H1 (cell line): ENCODE results near the gene BOK. TPM values are rescaled to one million over a fixed set of nuclear protein-coding genes. Genes with fewer than 3 reads are reported as not detected.

ENCODE experiments used
- CTCF ChIA-PET: fragments of 300-600 bp; sonication (Branson Sonifier 250); formaldehyde crosslinking; loops from one replicate; lab custom pipeline; 2021; ENCODE audit not compliant: partially characterized antibody; lab: Charles Lee
- POLR2A ChIA-PET: fragments of 300-600 bp; sonication (Branson Sonifier 250); formaldehyde crosslinking; loops from one replicate; lab custom pipeline; 2021; ENCODE audit warnings: inconsistent platforms; ENCODE audit not compliant: partially characterized antibody; lab: Charles Lee
- DNase-seq, 2 experiments: peaks; one replicate each; pipeline versions ENCODE4 v3.0.0 to v3.0.0-alpha.2; 2010 to 2022; ENCODE audit warnings: low spot score in 2 of 2, low read depth in 1 of 2, mixed read lengths in 1 of 2
- FAIRE-seq: peaks from 2 replicates; lab custom pipeline; 2011; peaks lifted over from hg19 to GRCh38; lab: Jason Lieb, UNC
- H2AFZ ChIP-seq: 2 replicates; pipeline ENCODE4 v1.8.1; 2012; ENCODE audit warnings: low read length, inconsistent platforms
- H2AK5ac ChIP-seq: 2 replicates; pipeline ENCODE4 v1.6.1; 2013; ENCODE audit warnings: low read depth, low read length
- H2BK120ac ChIP-seq: replicated peaks from 2 replicates; pipeline ENCODE3; 2013; ENCODE audit warnings: low read depth, low read length, inconsistent platforms
- H2BK12ac ChIP-seq: 2 replicates; pipeline ENCODE4 v1.6.1; 2013; ENCODE audit warnings: low read depth, low read length
- H2BK15ac ChIP-seq: 2 replicates; pipeline ENCODE4 v1.6.1; 2013; ENCODE audit warnings: low read length
- H2BK20ac ChIP-seq: 2 replicates; pipeline ENCODE4 v1.6.1; 2013; ENCODE audit warnings: low read length
- H2BK5ac ChIP-seq: 2 replicates; pipeline ENCODE4 v1.6.1; 2013; ENCODE audit warnings: low read depth, low read length
- H3K14ac ChIP-seq: 2 replicates; pipeline ENCODE4 v1.6.1; 2013; ENCODE audit warnings: inconsistent platforms; ENCODE audit not compliant: insufficient read length
- H3K18ac ChIP-seq: 2 replicates; pipeline ENCODE4 v1.6.1; 2013; ENCODE audit warnings: low read length; ENCODE audit errors: extremely low read depth
- H3K23ac ChIP-seq: 2 replicates; pipeline ENCODE4 v1.6.1; 2013; ENCODE audit warnings: inconsistent platforms; ENCODE audit not compliant: insufficient read length
- H3K23me2 ChIP-seq: 2 replicates; pipeline ENCODE4 v1.6.1; 2013; ENCODE audit warnings: low read depth, low read length
- H3K27ac ChIP-seq: 2 replicates; pipeline ENCODE4 v1.6.1; 2011; ENCODE audit warnings: low read depth, low read length, inconsistent platforms
- H3K27me3 ChIP-seq, 4 experiments: replicated peaks in 1 of 4; 1 replicate in 1 of 4; 2 replicates in 3 of 4; pipeline versions ENCODE4 v1.6.1 to v1.8.1; 2011 to 2013; ENCODE audit warnings: low read length in 3 of 4, mild to moderate bottlenecking in 3 of 4, inconsistent platforms in 2 of 4, mixed read lengths in 2 of 4, moderate library complexity in 1 of 4; ENCODE audit not compliant: control insufficient read depth in 3 of 4, insufficient read depth in 3 of 4; ENCODE audit errors: extremely low read depth in 1 of 4
- H3K36me3 ChIP-seq, 4 experiments: 2 replicates each; pipeline versions ENCODE4 v1.6.1 to v1.8.1; 2011 to 2013; ENCODE audit warnings: mild to moderate bottlenecking in 4 of 4, low read length in 3 of 4, moderate library complexity in 2 of 4, control low read depth in 1 of 4, inconsistent platforms in 1 of 4; ENCODE audit not compliant: insufficient read depth in 4 of 4, control insufficient read depth in 2 of 4
- H3K4ac ChIP-seq: replicated peaks from 2 replicates; pipeline ENCODE3; 2013; ENCODE audit warnings: low read length, low read depth, mixed read lengths, inconsistent platforms; ENCODE audit not compliant: insufficient read length
- H3K4me1 ChIP-seq, 4 experiments: replicated peaks in 1 of 4; 1 replicate in 1 of 4; 2 replicates in 3 of 4; pipeline versions ENCODE4 v1.6.1 to v1.8.1; 2011 to 2013; ENCODE audit warnings: low read length in 3 of 4, inconsistent platforms in 2 of 4, mixed read lengths in 1 of 4; ENCODE audit not compliant: insufficient read depth in 4 of 4, control insufficient read depth in 3 of 4
- H3K4me2 ChIP-seq, 2 experiments: 2 replicates each; pipeline versions ENCODE4 v1.6.1 to v1.8.1; 2011 to 2013; ENCODE audit warnings: low read depth in 2 of 2, low read length in 2 of 2, control low read depth in 1 of 2, inconsistent platforms in 1 of 2, mild to moderate bottlenecking in 1 of 2; ENCODE audit not compliant: insufficient read depth in 1 of 2
- H3K4me3 ChIP-seq, 4 experiments: fragments of 200-600, 300-600 bp in 1 of 4; sonication (generic), shearing (Covaris generic), sonication (Bioruptor Twin) in 1 of 4; 2 replicates each; pipeline versions ENCODE4 v1.5.1 to v1.8.1; 2011 to 2016; ENCODE audit warnings: low read length in 4 of 4, low read depth in 3 of 4, control low read depth in 2 of 4, inconsistent platforms in 2 of 4, mild to moderate bottlenecking in 2 of 4, mixed read lengths in 1 of 4, moderate library complexity in 1 of 4; ENCODE audit not compliant: insufficient read depth in 2 of 4; ENCODE audit errors: extremely low read depth in 1 of 4
- H3K56ac ChIP-seq: replicated peaks from 2 replicates; pipeline ENCODE3; 2013; ENCODE audit warnings: low read depth, mild to moderate bottlenecking, mixed read lengths, low read length, inconsistent platforms; ENCODE audit not compliant: insufficient read length
- H3K79me1 ChIP-seq: 2 replicates; pipeline ENCODE4 v1.6.1; 2013; ENCODE audit warnings: low read depth, low read length, control low read depth
- H3K79me2 ChIP-seq, 2 experiments: 2 replicates each; pipeline versions ENCODE4 v1.6.1 to v1.8.1; 2012 to 2013; ENCODE audit warnings: low read length in 2 of 2, mild to moderate bottlenecking in 2 of 2, inconsistent platforms in 1 of 2; ENCODE audit not compliant: insufficient read depth in 2 of 2, control insufficient read depth in 1 of 2
- H3K9ac ChIP-seq, 4 experiments: replicated peaks in 1 of 4; 1 replicate in 1 of 4; 2 replicates in 3 of 4; pipeline versions ENCODE4 v1.6.1 to v1.8.1; 2011 to 2013; ENCODE audit warnings: low read depth in 3 of 4, low read length in 3 of 4, control low read depth in 2 of 4, mild to moderate bottlenecking in 2 of 4, moderate library complexity in 2 of 4, inconsistent platforms in 1 of 4; ENCODE audit errors: extremely low read depth in 1 of 4
- H3K9me3 ChIP-seq, 2 experiments: 2 replicates each; pipeline versions ENCODE4 v1.6.1 to v1.8.1; 2012 to 2013; ENCODE audit warnings: mild to moderate bottlenecking in 2 of 2, moderate library complexity in 2 of 2, control low read depth in 1 of 2, inconsistent platforms in 1 of 2, low read depth in 1 of 2, low read length in 1 of 2, mixed read lengths in 1 of 2; ENCODE audit not compliant: insufficient read depth in 2 of 2
- H4K20me1 ChIP-seq, 2 experiments: replicated peaks in 1 of 2; 2 replicates each; pipeline versions ENCODE3 to v1.8.1; 2011 to 2013; ENCODE audit warnings: inconsistent platforms in 2 of 2, low read length in 2 of 2, mild to moderate bottlenecking in 1 of 2; ENCODE audit not compliant: insufficient read depth in 2 of 2, control insufficient read depth in 1 of 2
- H4K5ac ChIP-seq: 2 replicates; pipeline ENCODE4 v1.6.1; 2013; ENCODE audit warnings: low read length, low read depth, mixed read lengths, inconsistent platforms; ENCODE audit not compliant: insufficient read length
- H4K8ac ChIP-seq: 2 replicates; pipeline ENCODE4 v1.8.0; 2013; ENCODE audit warnings: mild to moderate bottlenecking, moderate library complexity, low read length, inconsistent platforms; ENCODE audit not compliant: insufficient read depth; ENCODE audit errors: extremely low read depth
- H4K91ac ChIP-seq: replicated peaks from 2 replicates; pipeline ENCODE3; 2013; ENCODE audit warnings: low read length, mixed read lengths, inconsistent platforms; ENCODE audit not compliant: insufficient read length
- BACH1 ChIP-seq: IDR thresholded peaks from 2 replicates; pipeline ENCODE4 v1.6.1; 2012; ENCODE audit warnings: low read length, improper control_type of control experiment
- CBX5 ChIP-seq: fragments of 300-800, 300-1000 bp; sonication (generic); IDR thresholded peaks from 2 replicates; pipeline ENCODE4 v1.7.1; 2016; ENCODE audit warnings: antibody characterized with exemption, low read length, low read depth
- CTBP2 ChIP-seq: IDR thresholded peaks from 2 replicates; pipeline ENCODE4 v1.7.0; 2011; ENCODE audit warnings: borderline replicate concordance, mild to moderate bottlenecking, moderate library complexity, mixed read lengths, low read length; ENCODE audit not compliant: insufficient read depth, insufficient read length
- HDAC6 ChIP-seq: IDR thresholded peaks from one replicate; pipeline ENCODE4 v1.7.1; 2012; ENCODE audit warnings: low read depth, mild to moderate bottlenecking, inconsistent platforms, low read length, moderate library complexity
- JUND ChIP-seq: IDR thresholded peaks from 2 replicates; pipeline ENCODE4 v1.6.1; 2011; ENCODE audit warnings: mild to moderate bottlenecking, improper control_type of control experiment, low read length
- KDM4A ChIP-seq: IDR thresholded peaks from one replicate; pipeline ENCODE4 v1.7.1; 2012; ENCODE audit warnings: low read depth, mild to moderate bottlenecking, moderate library complexity, low read length, inconsistent platforms; ENCODE audit not compliant: severe bottlenecking
- NANOG ChIP-seq: IDR thresholded peaks from 2 replicates; pipeline ENCODE4 v1.6.1; 2011; ENCODE audit warnings: low read length, low read depth, mild to moderate bottlenecking, inconsistent platforms; ENCODE audit not compliant: insufficient read depth, poor library complexity, severe bottlenecking
- NRF1 ChIP-seq: IDR thresholded peaks from 2 replicates; pipeline ENCODE4 v1.6.1; 2011; ENCODE audit warnings: mild to moderate bottlenecking, low read depth, low read length, improper control_type of control experiment
- PHF8 ChIP-seq: fragments of 200-600 bp; sonication (generic); conservative IDR thresholded peaks from 2 replicates; pipeline ENCODE4 v1.7.1; 2012; ENCODE audit warnings: low read depth, mild to moderate bottlenecking, inconsistent platforms, low read length, moderate library complexity
- SAP30 ChIP-seq: fragments of 300-600 bp; sonication (generic); IDR thresholded peaks from 2 replicates; pipeline ENCODE4 v1.7.1; 2012; ENCODE audit warnings: low read length, moderate library complexity, mild to moderate bottlenecking, inconsistent platforms; ENCODE audit not compliant: insufficient read depth, insufficient replicate concordance
- TCF12 ChIP-seq: IDR thresholded peaks from 2 replicates; pipeline ENCODE4 v1.6.1; 2011; ENCODE audit warnings: low read depth, mild to moderate bottlenecking, low read length
- ZNF274 ChIP-seq: IDR thresholded peaks from 2 replicates; pipeline ENCODE4 v1.7.0; 2012; ENCODE audit warnings: low read length, borderline replicate concordance; ENCODE audit errors: extremely low read depth
- WGBS, 2 experiments: shearing (Covaris generic) in 1 of 2; methylation state at CpG; one replicate each; pipeline versions ENCODE4 v1.1.6 to v1.1.7; 2013 to 2015; ENCODE audit warnings: low lambda C conversion rate in 2 of 2, mixed read lengths in 2 of 2, inconsistent platforms in 1 of 2, low coverage in 1 of 2, missing lambda C conversion rate in 1 of 2; ENCODE audit not compliant: insufficient replicate concordance in 2 of 2, insufficient coverage in 1 of 2, insufficient read length in 1 of 2; ENCODE audit errors: extremely low coverage in 1 of 2, missing lambda C conversion rate in 1 of 2; 5-methylcytosine and 5-hydroxymethylcytosine counted together
- polyA plus RNA-seq, 7 experiments: library from polyadenylated mRNA; depleted of rRNA in 3 of 7; stranded (reverse) in 5 of 7; unstranded in 2 of 7; fragments of >200 nt in 5 of 7; fragments of 200-250 nt in 2 of 7; gene quantifications; 1 replicate in 5 of 7; 2 replicates in 1 of 7; 4 replicates in 1 of 7; pipeline versions ENCODE4 v1.2.1 to v1.2.3, GENCODE V29; 2011 to 2013; ENCODE audit warnings: missing spikeins in 2 of 7, mixed read lengths in 2 of 7
- total RNA-seq: library from RNA; stranded (reverse); fragmentation: NEBNext Ultra II Directional; extraction: Animal tissue kit (Norgen Biotek cat#: 25700); gene quantifications from 2 replicates; pipeline ENCODE4 v1.2.1, GENCODE V29; 2021

BOK gene
- total and polyA plus RNA-seq, 2 of the 8 experiments (the other 6 are each of a cell fraction or from before 2014, with no cell fraction given) = 33.7 to 37.6 TPM

GRCh38 chr2:241551998-241552737 is 6.4 kb upstream of the BOK start:
- no peak overlapping the region for H3K27ac ChIP-seq
- peak overlapping the region; percentile 95; the same call in 1 of the 2 replicates for H2BK15ac ChIP-seq
- no peak for FAIRE-seq
- H3K18ac ChIP-seq = no peak overlapping the region
- no peak overlapping the region for H3K4ac ChIP-seq
- H2BK5ac ChIP-seq = peak overlapping the region; percentile 52; the same call in 1 of the 2 replicates
- H4K91ac ChIP-seq = no peak overlapping the region
- no peak overlapping the region for H3K4me2 ChIP-seq
- peaks cover 0 to 1% (median 0%) of the 10 kb centered on the region in 4 experiments; a peak in 3 of 7 replicates for H3K4me1 ChIP-seq
- H4K8ac ChIP-seq = peak overlapping the region; percentile 60; the same call in 1 of the 2 replicates
- WGBS, 2 experiments = 87% methylated on average over 31 of the region's 33 CpGs; no CpG with 5 or more reads in 1 of the 2 experiments
- no peaks in the 10 kb centered on the region for H3K79me2 ChIP-seq
- H2BK120ac ChIP-seq = no peak overlapping the region
- DNase-seq = no peak
- ChIA-PET CTCF (interaction anchor here (1.0 to 1.1 kb wide), 2 partner anchors 11 to 12 kb away, joined by 3 to 4 read pairs; no protein-coding TSS in a partner anchor), POLR2A (no interaction called here)
- H2BK12ac ChIP-seq = peak overlapping the region; percentile 60; the same call in 1 of the 2 replicates
- H3K14ac ChIP-seq = no peak overlapping the region
- H3K23me2 ChIP-seq = no peaks in the 10 kb centered on the region
- H3K9me3 ChIP-seq = 0 out of 4 replicates have a peak, but pooled peaks cover 0 to 4% of the 10 kb centered on the region in 2 experiments
- no peak overlapping the region for H3K9ac ChIP-seq
- H4K20me1 ChIP-seq = no peaks in the 10 kb centered on the region
- H3K56ac ChIP-seq = no peak overlapping the region
- H2BK20ac ChIP-seq = no peak overlapping the region
- H3K36me3 ChIP-seq = no peaks in the 10 kb centered on the region
- no peaks in the 10 kb centered on the region for H3K79me1 ChIP-seq
- no peak overlapping the region for H3K4me3 ChIP-seq
- H4K5ac ChIP-seq = no peak overlapping the region
- H3K27me3 ChIP-seq = peaks cover 0 to 5% (median 0%) of the 10 kb centered on the region in 4 experiments; a peak in 2 of 7 replicates
- H2AFZ ChIP-seq = no peak overlapping the region
- no peak overlapping the region for H2AK5ac ChIP-seq
- H3K23ac ChIP-seq = no peak overlapping the region
- no peak for TF ChIP-seq PHF8
- TF ChIP-seq HDAC6 = no peak
- TF ChIP-seq KDM4A = no peak
- TF ChIP-seq JUND = no peak
- no peak for TF ChIP-seq CBX5
- no peak for TF ChIP-seq TCF12
- no peak for TF ChIP-seq BACH1
- no peak for TF ChIP-seq NANOG
- no peak for TF ChIP-seq ZNF274
- TF ChIP-seq SAP30 = no peak
- no peak for TF ChIP-seq NRF1
- no peak for TF ChIP-seq CTBP2
